Activated CD8-positive, alpha-beta memory T cell treated with anti-CD3 and anti-CD28 coated beads, Interleukin-2, amount 50 U/mL, for 24 hours (primary cell): ENCODE data around the gene EIF3L.

ENCODE experiments used
- DNase-seq: peaks from one replicate; pipeline ENCODE4 v3.0.0-alpha.2; 2020; ENCODE audit errors: extremely low read depth

EIF3L gene

DNA sequence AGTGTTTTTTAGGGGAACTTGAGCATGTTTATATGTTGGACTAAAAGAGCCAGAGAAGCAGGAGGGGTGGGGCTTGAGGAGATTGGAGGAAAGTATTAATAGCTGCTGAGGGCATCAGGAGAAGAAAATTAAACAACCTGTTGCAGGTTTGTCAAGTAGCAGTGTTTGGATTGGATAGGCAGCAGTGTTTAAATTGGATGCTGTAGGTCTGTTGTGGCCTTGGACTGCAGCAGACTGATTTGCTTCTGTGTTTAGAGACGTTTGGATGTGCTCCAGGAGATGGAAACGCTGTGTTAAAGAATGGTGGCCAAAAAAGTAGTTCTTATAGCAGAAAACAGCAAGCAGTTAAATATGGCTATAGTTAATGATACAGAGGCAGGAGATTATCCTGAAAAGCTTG is 5.7 kb downstream of the EIF3L start:
- DNase-seq = no peak

- no peak for DNase-seq
Measured at GRCh38 chr22:37855462-37855861, 6.2 kb downstream of the EIF3L start.

GRCh38 chr22:37860796-37861421 is 11.7 kb downstream of the EIF3L start:
- DNase-seq = no peak

DNA sequence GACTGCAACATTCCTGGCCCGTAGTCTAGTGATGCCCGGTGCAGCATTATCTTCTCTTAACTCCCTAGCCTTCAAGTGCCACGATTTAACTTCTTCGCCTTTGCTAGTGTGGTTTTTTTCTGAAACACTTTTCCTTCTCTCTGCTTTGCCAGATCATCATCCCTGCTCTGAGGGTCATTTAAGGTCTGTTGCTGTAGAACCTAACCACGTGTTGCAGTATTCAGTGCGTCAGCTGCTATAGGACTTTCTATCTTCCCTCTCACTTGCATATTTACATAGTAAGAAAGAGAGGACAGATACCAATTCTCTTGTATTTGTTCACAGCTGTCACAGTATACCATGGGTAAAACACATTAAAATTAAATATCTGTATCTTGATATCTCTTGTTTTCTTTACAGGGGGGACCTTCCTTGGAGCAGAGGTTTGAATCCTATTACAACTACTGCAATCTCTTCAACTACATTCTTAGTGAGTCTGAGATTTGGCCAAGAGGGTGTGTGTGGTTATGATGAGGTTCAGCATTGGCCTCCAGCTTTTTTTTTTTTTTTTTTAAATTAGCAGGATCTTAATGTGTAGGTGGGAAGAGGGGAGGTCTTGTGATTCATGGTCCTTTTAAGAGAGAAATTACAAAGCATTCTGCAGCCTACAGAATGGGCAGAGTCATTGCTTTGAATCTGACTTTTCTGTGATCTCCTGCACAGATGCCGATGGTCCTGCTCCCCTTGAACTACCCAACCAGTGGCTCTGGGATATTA is 13.5 kb downstream of the EIF3L start:
- DNase-seq = no peak

DNA sequence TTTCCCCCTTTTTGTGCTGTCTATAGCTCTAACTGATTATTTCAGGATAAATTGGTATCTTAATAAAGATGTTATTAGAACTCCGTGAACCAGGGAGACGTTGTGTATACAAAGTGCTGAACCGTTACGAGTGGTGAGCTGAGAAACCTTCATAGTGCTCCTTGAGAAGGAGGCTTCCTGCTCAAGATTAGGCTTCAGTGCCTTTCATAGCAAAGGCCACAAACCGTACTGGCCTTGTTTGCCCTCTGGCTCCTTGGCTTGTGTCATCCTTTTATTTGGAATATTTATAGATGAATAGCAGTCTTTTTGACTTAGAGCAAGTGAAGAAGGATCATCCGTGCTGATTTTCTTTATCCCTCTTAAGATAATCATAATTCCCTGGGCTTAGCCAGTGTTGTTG is 16.3 kb downstream of the EIF3L start:
- DNase-seq = no peak

GRCh38 chr22:37870273-37870672 is 21.1 kb downstream of the EIF3L start:
- DNase-seq = no peak

DNA sequence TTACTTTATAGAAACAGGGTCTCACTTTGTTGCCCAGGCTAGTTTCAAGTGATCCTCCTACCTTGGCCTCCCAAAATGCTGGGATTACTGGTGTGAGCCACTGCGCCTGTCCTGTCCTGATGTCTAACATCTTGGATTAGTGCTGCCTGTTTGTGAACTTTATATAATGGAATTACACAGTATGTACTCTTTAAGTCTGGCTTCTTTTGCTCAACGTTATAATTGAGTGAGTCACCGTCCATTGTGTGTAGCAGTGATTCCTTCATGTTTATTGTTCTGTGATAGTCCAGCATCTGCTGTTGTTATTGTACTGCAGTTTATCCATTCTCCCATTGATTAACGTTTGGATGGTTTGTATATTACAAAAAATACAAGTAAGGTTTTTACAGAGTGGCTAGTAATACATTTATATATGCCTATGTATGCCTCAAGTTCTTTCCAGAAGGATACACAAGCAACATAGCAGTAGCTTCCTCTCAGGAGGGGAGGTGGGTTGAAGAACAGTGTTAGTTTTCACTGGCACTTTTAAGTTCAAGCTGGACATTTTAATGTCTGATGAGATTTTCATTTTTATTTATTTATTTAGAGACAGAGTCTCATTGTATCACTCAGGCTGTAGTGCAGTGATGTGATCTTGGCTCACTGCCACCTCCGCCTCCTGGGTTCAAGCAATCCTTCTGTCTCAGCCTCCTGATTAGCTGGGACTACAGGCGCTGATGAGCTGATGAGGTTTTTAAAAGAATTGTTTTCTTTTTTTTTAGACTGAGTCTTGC is 31.6 kb downstream of the EIF3L start:
- no peak for DNase-seq

- no peak for DNase-seq
Measured at GRCh38 chr22:37884420-37884819, 35.2 kb downstream of the EIF3L start.

- no peak for DNase-seq
Measured at GRCh38 chr22:37887584-37888378, 38.6 kb downstream of the EIF3L start.

GRCh38 chr22:37891926-37892325 is 42.7 kb downstream of the EIF3L start:
- no peak for DNase-seq

DNA sequence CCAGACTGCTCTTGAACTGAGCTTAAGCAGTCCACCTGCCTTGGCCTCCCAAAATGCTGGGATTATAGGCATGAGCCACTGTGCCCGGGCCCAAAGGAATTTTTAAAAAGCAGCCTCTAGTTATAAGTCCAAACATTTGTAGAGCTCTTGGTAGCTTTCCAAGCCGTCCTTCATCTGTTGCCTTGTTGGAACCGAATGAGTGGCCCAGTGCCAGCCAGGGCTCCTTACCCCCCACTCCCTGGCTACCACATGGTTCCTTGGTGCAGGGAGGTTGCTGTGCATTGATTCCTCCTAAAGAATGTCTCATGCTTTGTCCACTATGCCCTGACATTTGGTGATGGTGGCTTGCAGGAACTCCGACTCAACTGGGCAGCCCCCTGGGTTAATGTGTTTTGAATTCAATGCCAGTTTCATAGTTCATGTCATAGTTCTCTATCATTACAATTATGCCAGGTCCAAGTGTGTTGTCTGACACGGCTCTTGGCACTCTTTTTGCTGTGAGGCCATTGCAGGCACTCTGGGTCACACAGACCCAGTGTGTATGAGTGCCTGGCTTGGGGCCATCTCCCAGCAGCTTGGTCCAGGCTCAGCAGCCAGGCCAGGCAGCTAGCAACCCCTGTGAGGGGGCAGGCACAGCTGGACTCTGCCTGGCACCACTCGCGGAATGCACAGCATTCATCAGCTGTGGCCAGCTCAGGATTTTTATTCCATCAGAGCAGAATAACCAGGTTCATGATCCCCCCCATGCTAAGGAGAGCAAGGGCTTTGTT is 43.5 kb downstream of the EIF3L start:
- no peak for DNase-seq

GRCh38 chr22:37893583-37893983 is 44.4 kb downstream of the EIF3L start:
- DNase-seq = no peak

- no peak for DNase-seq
Measured at GRCh38 chr22:37894939-37895670, 45.9 kb downstream of the EIF3L start.

DNA sequence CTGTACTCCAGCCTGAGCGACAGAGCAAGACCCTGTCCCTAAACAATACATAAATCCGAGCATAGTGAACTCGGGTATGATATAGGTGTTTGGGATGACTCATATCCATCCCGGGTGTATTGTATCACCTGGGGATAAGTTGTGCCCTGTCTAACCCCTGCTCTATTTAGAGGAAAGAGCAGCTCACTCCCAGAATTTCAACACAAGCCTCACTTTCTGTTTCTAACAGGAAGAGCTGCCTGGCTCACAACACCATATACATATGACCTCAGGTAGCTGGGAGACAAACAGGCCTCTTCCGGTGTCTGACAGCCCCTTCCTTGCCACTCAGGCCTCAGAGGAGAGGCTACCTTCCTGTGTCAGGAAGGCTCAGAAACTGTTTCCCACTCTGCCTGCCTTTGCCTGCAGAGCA is 47.0 kb downstream of the EIF3L start:
- DNase-seq = no peak

DNA sequence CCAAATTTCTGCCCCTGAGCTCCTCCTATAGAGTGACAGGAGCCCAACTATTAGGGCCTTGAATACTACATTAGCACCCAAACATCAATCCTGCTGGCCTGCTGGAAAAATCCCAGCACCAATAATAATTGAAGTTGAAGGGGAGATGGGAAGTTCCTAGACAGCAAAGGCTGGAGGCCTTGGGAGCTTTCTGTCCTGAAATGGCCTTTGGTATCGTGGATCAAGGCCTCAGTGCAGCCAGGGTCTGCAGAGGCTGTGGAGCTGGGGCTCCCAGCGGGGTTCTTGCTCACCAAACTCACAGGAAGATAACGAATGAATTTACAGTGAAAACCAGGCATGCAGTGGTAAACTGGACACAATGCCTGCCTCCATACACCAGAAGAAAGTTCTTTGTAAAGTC is 47.7 kb downstream of the EIF3L start:
- DNase-seq = no peak

DNA sequence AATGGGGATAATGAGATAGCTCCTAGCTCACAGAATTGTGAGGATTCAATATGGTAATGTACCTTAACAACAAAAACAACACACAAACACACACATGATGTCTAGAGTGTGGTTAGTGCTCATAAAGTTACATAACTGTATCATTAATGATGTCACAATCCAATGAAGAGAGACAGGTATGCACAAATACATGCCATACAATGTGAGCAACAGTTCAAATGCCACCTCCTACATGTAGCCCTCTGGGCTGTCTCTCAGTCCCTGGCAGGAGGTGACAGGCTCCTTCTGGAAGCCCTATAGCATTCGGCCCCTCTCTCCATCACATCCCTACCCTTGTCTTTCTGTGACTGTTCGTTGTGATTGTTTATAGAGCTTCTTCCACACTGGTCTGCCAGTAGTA is 48.6 kb downstream of the EIF3L start:
- DNase-seq = no peak

DNA sequence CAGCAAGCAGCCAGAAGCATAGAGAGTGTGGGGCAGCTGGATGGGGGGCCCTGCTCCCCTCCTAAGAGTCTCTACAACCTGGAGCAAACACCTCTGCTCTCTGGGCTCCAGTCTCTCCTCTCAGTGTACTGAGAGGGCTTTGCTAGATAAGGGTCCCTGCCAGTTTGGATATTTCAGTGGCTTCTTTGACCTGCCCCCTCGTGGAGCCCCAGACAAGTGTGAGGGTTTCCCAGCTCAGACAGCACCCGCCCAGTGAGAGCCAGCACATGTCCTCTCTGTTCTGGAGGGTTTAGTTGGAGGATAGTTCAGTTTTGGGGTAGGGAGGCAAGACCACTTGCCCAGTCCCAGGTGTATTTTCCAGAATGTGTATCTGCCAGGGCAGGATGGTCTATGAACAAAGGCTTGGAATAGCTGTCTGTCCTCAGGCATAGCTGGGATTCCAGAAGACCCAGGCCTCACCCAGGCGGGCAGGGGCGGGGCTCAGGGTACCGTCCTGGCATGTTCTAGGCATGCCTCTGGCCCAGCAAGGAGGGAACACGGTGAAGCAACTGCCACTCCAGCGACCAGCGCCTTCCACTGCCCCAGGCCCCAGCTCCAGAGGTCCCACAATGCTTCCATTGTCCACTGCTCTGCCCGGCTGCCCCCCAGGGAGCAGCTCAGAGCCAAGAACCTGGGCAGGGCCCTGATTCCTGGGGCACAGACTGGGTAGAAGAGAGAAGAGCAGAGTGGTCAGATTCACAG is 49.4 kb downstream of the EIF3L start:
- DNase-seq = no peak

DNA sequence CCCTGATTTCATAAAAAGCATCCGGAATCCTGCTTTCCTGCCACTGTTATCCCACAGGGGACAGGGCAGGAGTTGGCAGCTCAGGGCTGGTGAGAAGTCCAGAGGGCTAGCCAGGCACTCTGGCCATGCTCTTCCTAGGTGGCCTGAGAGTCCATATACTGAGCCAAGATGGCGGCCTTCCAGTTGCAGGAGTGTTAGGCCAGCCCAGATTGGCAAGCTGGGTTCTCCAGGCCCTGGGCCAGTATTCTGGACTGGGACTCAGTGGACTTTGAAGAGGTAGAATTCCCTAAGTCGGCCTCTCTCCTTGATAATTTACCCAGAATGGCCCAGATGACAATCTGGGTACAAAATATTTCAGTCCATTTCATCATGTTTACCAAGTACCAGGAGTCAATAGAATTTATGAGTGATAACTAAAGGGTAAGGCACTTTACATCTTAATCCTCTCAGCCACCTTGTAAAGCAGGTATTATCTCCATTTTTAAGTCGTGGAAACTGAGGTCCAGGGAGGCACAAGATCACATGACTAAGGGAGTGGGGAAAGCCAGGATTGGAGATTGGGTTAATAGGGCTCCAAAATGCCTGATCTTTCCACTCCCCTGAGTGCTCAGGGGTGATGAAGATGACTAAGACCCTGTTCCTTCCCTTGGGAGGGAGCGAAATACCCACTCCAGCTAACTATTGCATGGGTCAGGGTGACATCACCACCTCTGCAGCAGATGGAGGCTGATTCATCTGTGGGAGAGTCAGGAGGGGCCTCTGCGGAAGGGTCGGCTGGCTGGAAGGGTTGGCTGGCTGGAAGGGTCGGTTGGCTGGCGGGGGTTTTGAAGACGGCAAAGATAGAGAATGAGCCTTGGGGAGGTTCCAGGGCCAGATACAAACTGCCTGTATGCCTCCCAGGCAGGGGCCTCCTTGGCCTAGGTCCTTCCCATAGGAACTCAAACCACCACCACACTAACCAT is 55.6 kb downstream of the EIF3L start:
- DNase-seq = no peak
